BJ (cell line): Measurements from ENCODE around the gene LIM2. TPM values are rescaled to one million over a fixed set of nuclear protein-coding genes. Genes with fewer than 3 reads are reported as not detected.

Experiments used
- CTCF ChIA-PET: fragments of 350-600 bp; formaldehyde crosslinking; extraction: SDS; loops from one replicate; lab custom pipeline; 2021; ENCODE audit warnings: antibody characterized with exemption, inconsistent platforms; lab: Yijun Ruan, JAX
- POLR2A ChIA-PET: fragments of 300-600 bp; sonication (Branson Sonifier 250); formaldehyde crosslinking; extraction: SDS; loops from one replicate; lab custom pipeline; 2021; ENCODE audit warnings: antibody characterized with exemption; lab: Charles Lee
- DNase-seq: peaks from one replicate; pipeline ENCODE4 v3.0.0-alpha.2; 2011; ENCODE audit warnings: low read depth
- H3K27me3 ChIP-seq: 2 replicates; pipeline ENCODE4 v1.6.0; 2011; ENCODE audit warnings: low read length; ENCODE audit not compliant: control insufficient read depth, insufficient read depth
- H3K36me3 ChIP-seq: 2 replicates; pipeline ENCODE4 v1.5.1; 2011; ENCODE audit warnings: low read length; ENCODE audit not compliant: control insufficient read depth, insufficient read depth
- H3K4me3 ChIP-seq: 2 replicates; pipeline ENCODE4 v1.5.1; 2011; ENCODE audit warnings: low read depth, mild to moderate bottlenecking, control low read depth, low read length
- CTCF ChIP-seq: IDR thresholded peaks from 2 replicates; pipeline ENCODE4 v1.5.1; 2011; ENCODE audit warnings: low read depth, mild to moderate bottlenecking, control low read depth, inconsistent platforms, low read length, moderate library complexity; ENCODE audit not compliant: insufficient read depth
- polyA minus RNA-seq: library from RNA; depleted of rRNA, polyadenylated mRNA; stranded (reverse); fragments of >200 nt; gene quantifications from 2 replicates; pipeline ENCODE4 v1.2.3, GENCODE V29; 2011; rRNA and poly(A)+ RNA removed
- polyA plus RNA-seq: library from polyadenylated mRNA; depleted of rRNA; stranded (reverse); fragments of >200 nt; gene quantifications from 2 replicates; pipeline ENCODE4 v1.2.3, GENCODE V29; 2011; rRNA removed

The LIM2 gene
- polyA plus RNA-seq (not detected in 2 replicates), polyA minus RNA-seq (not detected in 2 replicates)

- no peak for TF ChIP-seq CTCF
- no peak within 1 kb of the TSS for H3K4me3 ChIP-seq
- POLR2A ChIA-PET, result no interaction called here
- H3K36me3 ChIP-seq, result no peaks in the 10 kb centered on the region
- no peak for DNase-seq
- 0 out of 2 replicates have a peak, but pooled peaks cover 2% of the 10 kb centered on the region for H3K27me3 ChIP-seq
- CTCF ChIA-PET, result interaction anchor here (1.0 to 1.5 kb wide), 3 partner anchors 20 to 38 kb away, joined by 3 to 4 read pairs (median 3); no protein-coding TSS in a partner anchor
These were observed at the start of gene LIM2 for GRCh38 chr19:51387924-51388389. TSS of gene LIM2 (minus strand) at chr19:51387974. CDS start at chr19:51387443, 531 bp downstream.

GRCh38 chr19:51434456-51434855 lies 46.7 kb upstream of the LIM2 start:
- ChIA-PET CTCF (no interaction called here), POLR2A (no interaction called here)
- H3K4me3 ChIP-seq, result no peak overlapping the region
- DNase-seq, result no peak
- TF ChIP-seq CTCF, result no peak
- no peaks in the 10 kb centered on the region for H3K36me3 ChIP-seq
- no peaks in the 10 kb centered on the region for H3K27me3 ChIP-seq

- no peaks in the 10 kb centered on the region for H3K27me3 ChIP-seq
- DNase-seq, result no peak
- ChIA-PET CTCF (interaction anchor here (0.7 kb wide), 1 partner anchor 59 kb away, joined by 3 read pairs; no protein-coding TSS in a partner anchor), POLR2A (no interaction called here)
- H3K4me3 ChIP-seq, result no peak overlapping the region
- no peaks in the 10 kb centered on the region for H3K36me3 ChIP-seq
- no peak for TF ChIP-seq CTCF
These were observed 45.3 kb upstream of the LIM2 start for GRCh38 chr19:51433043-51433442.

GRCh38 chr19:51431124-51431523 lies 43.4 kb upstream of the LIM2 start:
- H3K27me3 ChIP-seq, result no peaks in the 10 kb centered on the region
- CTCF ChIA-PET, result no interaction called here
- no peaks in the 10 kb centered on the region for H3K36me3 ChIP-seq
- no peak overlapping the region for H3K4me3 ChIP-seq
- POLR2A ChIA-PET, result no interaction called here
- DNase-seq, result no peak
- no peak for TF ChIP-seq CTCF

- TF ChIP-seq CTCF, result no peak
- ChIA-PET CTCF (no interaction called here), POLR2A (no interaction called here)
- H3K27me3 ChIP-seq, result no peaks in the 10 kb centered on the region
- H3K36me3 ChIP-seq, result no peaks in the 10 kb centered on the region
- no peak for DNase-seq
- H3K4me3 ChIP-seq, result no peak overlapping the region
These were observed 42.4 kb upstream of the LIM2 start for GRCh38 chr19:51430221-51430620.
